Measurements from ENCODE around the gene LGALS7B. TPM values are rescaled to one million over a fixed set of nuclear protein-coding genes. Genes with fewer than 3 reads are reported as not detected.

Gene LGALS7B
- total RNA-seq, 1 experiment from 2014 or later: 3.6 TPM

GRCh38 chr19:38792250-38793111 is 3.5 kb downstream of the LGALS7B start:
- Histone ChIP-seq H3K9me3 (ENCODE audit: control insufficient read depth, insufficient read depth, low read depth, low read length) (no peaks in the 10 kb centered on the region), H3K27me3 (ENCODE audit: control insufficient read depth, insufficient read depth, low read length) (no peaks in the 10 kb centered on the region), H3K4me3 (ENCODE audit: low read depth in 2 of 2, low read length in 2 of 2) (no peak overlapping the region), H3K36me3 (ENCODE audit: control insufficient read depth, insufficient read depth, low read length) (no peaks in the 10 kb centered on the region), H3K27ac (ENCODE audit: low read length) (peak overlapping the region; percentile 15; the same call in 1 of the 2 replicates), H3K4me1 (ENCODE audit: control insufficient read depth, insufficient read depth, low read length) (peaks cover 6% of the 10 kb centered on the region; the same call in 1 of the 2 replicates)
- ATAC-seq (no peak), DNase-seq (ENCODE audit: low read depth, low spot score) (no peak)
- BruUV-seq (replicated peaks): no TSS peak
- TF ChIP-seq SIN3A (IDR thresholded peaks at IDR 0.05; ENCODE audit: borderline replicate concordance, insufficient read depth, low read depth, low read length): no peak
- no peak for TF ChIP-seq POLR2AphosphoS5 (IDR thresholded peaks at IDR 0.05; ENCODE audit: low read depth, low read length)
- TF ChIP-seq CTCF (IDR thresholded peaks at IDR 0.05): no peak
- no peak for TF ChIP-seq TCF7L2 (IDR thresholded peaks at IDR 0.05; ENCODE audit: low read depth, low read length)
- no peak for TF ChIP-seq REST (IDR thresholded peaks at IDR 0.05; ENCODE audit: insufficient read depth in 1 of 2, low read depth in 2 of 2, low read length in 1 of 2)
- intact Hi-C loops (cut with micrococcal nuclease; ENCODE audit: unreplicated experiment): no loop called here
- ChIA-PET CTCF (no interaction called here), POLR2A (interaction anchor here (0.6 to 0.8 kb wide), 2 partner anchors 30 to 45 kb away, joined by 3 read pairs; no protein-coding TSS in a partner anchor)
- in situ Hi-C loops (cut with HindIII; ENCODE audit: low pct_unique_long_range_greater_than_20kb, low sequenced_read_pairs): loop anchor here (25.0 kb wide), 1 partner anchor 995 kb away; the partner anchor contains the start of gene LEUTX

GRCh38 chr19:38793177-38793576 is 4.2 kb downstream of the LGALS7B start:
- Histone ChIP-seq H3K27ac (ENCODE audit: low read length) (peak overlapping the region; percentile 15; the same call in 1 of the 2 replicates), H3K36me3 (ENCODE audit: control insufficient read depth, insufficient read depth, low read length) (no peaks in the 10 kb centered on the region), H3K9me3 (ENCODE audit: control insufficient read depth, insufficient read depth, low read depth, low read length) (no peaks in the 10 kb centered on the region), H3K4me1 (ENCODE audit: control insufficient read depth, insufficient read depth, low read length) (peaks cover 6% of the 10 kb centered on the region; the same call in 1 of the 2 replicates), H3K4me3 (ENCODE audit: low read depth in 2 of 2, low read length in 2 of 2) (no peak overlapping the region), H3K27me3 (ENCODE audit: control insufficient read depth, insufficient read depth, low read length) (no peaks in the 10 kb centered on the region)
- intact Hi-C loops (cut with micrococcal nuclease; ENCODE audit: unreplicated experiment) (no loop called here), in situ Hi-C loops (cut with HindIII; ENCODE audit: low pct_unique_long_range_greater_than_20kb, low sequenced_read_pairs) (loop anchor here (25.0 kb wide), 1 partner anchor 994 kb away; the partner anchor contains the start of gene LEUTX)
- no peak for TF ChIP-seq CTCF (IDR thresholded peaks at IDR 0.05)
- TF ChIP-seq TCF7L2 (IDR thresholded peaks at IDR 0.05; ENCODE audit: low read depth, low read length): no peak
- TF ChIP-seq REST (IDR thresholded peaks at IDR 0.05; ENCODE audit: insufficient read depth in 1 of 2, low read depth in 2 of 2, low read length in 1 of 2): no peak
- TF ChIP-seq SIN3A (IDR thresholded peaks at IDR 0.05; ENCODE audit: borderline replicate concordance, insufficient read depth, low read depth, low read length): no peak
- no peak for TF ChIP-seq POLR2AphosphoS5 (IDR thresholded peaks at IDR 0.05; ENCODE audit: low read depth, low read length)
- POLR2A ChIA-PET: interaction anchor here (0.6 to 0.8 kb wide), 2 partner anchors 29 to 45 kb away, joined by 3 read pairs; no protein-coding TSS in a partner anchor
- DNase-seq (ENCODE audit: low read depth, low spot score) (no peak), ATAC-seq (no peak)
- CTCF ChIA-PET: no interaction called here
- BruUV-seq (replicated peaks): no TSS peak

Measured in Panc1 (cell line).